ENCODE data around the gene CTDSPL.

DNA sequence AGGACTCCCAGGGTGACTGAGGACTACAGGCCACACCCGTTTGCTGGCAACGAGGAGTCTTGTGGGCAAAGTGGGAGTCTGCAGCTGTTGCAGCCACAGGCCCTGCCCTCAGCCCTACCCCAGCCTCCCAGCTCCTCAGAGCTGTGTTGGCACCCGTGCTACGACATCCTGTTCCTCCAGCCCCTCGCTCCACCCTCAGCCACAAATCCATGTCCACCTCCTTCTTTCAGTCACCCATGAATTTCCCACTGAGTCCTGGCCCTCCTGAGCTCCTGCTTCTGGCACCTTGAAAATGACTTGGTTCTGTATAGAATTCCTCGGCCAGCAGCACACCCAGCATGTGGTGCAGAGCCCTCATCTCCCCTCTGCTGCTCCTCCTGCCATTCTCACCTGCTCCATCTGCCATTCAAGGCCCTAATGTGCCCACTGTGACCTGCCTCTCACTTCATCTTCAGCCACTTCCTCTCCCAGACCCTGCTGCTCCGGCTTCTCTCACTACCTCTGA lies 108.0 kb downstream of the CTDSPL start:
- TF ChIP-seq YY1 (IDR thresholded peaks at IDR 0.05; ENCODE audit: insufficient read depth, insufficient read length) (no peak), ZNF274 (IDR thresholded peaks at IDR 0.05; ENCODE audit: low read depth, low read length) (no peak), SUZ12 (IDR thresholded peaks at IDR 0.05; ENCODE audit: extremely low read depth, insufficient read depth, insufficient read length) (no peak)
